HG02759 (cell line): Measurements from ENCODE around the gene TSPEAR.

Experiments used
- ATAC-seq: cut with Tn5 transposase; IDR thresholded peaks from one replicate; pipeline ENCODE4 v1.9.1; 2021; ENCODE audit warnings: mild to moderate bottlenecking, moderate library complexity; ENCODE audit not compliant: unreplicated experiment

Gene TSPEAR

DNA sequence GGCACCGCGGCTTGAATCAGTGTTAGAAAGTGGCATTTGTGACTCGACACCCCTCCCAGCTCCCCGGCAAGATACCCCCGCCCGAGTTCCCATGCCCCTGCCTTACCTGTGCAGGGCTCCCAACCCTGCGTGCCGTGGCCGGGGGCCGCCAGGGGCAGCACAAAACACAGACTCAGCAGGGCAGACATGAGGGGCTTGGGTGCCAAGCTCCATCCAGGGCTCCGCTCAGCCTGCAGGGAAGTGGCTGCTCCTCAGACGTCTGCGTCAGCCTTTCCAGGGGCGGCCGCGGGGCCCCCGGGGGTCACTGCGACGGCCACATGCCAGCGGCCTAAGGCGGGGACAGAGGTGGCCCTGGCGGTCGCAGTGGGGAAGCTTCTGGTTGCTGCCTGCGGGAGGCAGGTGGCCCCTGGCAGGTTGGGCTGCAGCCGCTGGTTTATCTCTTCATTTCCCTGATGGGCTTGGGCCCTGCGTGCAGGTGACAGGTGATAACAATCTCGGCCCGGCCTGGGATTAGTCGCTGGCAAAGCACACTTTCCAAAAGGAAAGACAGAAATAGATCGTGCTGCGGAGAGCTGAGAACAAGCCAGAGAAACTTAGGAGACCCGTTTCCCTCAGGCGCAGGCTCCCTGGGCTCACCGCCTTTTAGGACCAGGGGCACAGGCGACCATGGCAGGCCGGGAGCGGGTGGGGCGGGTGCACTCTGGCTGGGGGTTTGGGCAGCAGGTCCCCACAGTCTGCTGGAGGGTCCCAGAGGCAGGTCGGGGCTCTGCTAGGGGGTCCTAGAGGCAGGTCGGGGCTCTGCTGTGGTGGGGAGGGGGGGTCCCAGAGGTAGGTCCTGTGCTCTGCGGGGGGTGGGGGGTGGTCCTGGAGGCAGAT lies at the start of gene TSPEAR:
TSS of gene TSPEAR (minus strand) at position 246 of the 876 bp plus-strand sequence. CDS start at position 188, 58 bp downstream.
- no peak for ATAC-seq

DNA sequence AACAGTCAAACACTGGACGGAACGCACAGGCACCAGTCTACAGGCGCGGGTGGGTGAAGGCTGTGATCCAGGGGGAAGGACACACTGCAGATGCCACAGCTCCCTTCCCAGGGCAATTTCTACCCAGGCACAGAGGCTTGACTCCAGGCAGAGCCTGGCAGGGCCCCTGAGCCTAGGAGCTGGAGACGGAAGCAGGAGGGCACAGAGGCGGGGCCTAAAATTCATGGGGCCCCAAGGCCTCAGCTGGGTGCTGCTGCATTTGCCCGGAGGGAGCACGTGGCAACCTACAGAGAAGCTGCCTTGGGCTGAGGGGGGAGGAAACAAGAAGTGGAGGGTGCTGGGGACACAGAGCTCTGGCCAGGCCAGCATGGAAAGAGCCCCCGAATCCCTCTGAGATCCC lies 49.0 kb upstream of the TSPEAR start:
- ATAC-seq = no peak

- no peak for ATAC-seq
These were observed 48.4 kb upstream of the TSPEAR start for GRCh38 chr21:44759628-44760285.

DNA sequence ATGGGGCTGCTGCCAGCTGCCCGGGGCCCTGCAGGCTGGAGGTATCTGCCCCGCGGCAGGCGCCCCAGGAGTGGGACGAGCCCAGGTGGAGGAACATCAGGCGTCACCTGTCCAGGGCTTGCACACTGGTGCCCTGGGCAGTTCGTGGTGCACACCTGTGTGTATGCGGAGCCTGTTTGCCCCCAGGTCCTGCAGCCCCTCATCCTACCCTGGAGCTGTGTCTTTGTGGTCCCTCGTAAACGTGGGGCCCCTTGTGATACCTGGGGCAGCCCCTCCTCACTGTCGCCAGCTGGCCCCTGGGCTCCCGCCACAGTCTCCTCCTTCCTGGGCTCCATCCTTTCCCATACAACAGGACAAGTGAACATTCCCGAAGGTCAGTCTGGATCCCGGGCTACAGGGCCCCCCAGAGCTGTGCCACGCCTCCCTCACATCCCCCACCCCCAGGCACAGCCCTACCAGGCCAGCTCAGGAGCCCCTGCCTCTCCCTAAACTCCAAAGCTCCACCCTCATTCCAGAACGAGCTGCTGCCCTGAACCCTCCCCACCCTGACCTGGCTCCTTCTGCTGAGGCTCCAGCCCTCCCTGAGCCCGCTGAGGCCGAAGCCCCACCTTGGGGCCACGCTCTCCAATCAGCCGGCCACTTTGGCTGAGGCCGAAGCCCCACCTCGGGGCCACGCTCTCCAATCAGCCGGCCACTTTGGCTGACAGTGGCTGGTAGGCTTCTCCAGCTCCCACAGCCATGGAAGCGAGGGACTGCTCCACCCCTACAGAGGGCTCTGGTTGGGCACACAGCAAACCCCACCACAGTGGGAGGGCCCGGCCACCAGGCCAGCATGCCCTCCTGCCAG lies 47.6 kb upstream of the TSPEAR start:
- no peak for ATAC-seq

DNA sequence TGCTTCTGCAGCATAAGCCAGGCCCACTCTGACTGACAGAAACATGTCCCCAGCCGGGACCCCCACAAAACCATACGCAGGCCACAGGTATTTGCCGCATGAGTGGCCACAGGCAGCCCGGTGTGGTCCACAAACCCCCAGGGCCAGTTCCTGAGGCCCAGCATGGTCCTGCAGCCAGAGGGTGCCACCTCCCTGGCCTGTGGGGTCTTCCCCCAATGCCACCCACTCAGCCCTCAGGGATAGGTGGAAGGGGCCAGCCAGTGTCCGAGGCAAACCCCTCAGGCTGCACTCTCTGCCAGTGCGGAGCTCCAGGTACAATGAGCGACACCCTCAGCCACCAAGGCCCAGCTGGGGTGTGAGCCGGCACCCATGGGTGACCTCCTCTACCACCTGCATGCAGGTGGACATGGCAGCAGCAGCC lies 46.8 kb upstream of the TSPEAR start:
- ATAC-seq = no peak

- ATAC-seq = no peak
These were observed 46.4 kb upstream of the TSPEAR start for GRCh38 chr21:44757731-44758130.

DNA sequence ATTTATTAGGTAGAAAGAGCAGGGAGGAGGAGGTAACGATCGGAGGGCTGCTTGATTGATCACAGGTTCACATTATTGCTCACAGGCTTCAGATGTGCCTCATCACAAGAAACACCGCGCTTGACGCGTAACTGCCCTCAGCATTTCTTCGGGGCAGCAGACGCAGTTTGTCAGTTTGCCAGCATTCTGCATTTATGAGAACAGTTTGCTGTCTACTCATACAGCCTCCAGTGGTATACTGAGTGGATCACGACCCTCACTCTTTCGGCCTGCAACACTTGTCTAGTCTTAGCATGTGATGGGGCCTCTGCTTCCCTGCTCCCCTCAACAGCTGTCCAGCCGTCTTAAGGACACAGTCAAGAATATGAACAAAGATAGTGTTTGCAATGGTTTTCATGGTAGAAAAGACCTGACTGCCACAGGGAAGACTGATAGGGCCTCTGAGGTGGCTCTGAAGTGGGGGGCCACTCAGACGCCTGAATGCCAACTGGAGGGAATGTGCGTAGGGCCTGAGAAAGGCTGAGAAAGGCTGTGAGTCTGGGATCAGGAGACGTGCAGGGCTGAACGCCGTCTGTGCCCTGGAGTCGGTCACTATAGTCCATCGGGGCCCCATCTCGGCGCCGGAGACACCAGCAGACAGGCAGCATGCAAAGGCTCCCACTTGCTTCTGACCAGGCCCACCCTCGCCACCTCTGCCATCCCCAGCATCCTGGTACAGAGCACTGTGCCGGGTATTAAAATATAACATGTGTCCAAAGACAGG lies 45.2 kb upstream of the TSPEAR start:
- ATAC-seq = no peak

DNA sequence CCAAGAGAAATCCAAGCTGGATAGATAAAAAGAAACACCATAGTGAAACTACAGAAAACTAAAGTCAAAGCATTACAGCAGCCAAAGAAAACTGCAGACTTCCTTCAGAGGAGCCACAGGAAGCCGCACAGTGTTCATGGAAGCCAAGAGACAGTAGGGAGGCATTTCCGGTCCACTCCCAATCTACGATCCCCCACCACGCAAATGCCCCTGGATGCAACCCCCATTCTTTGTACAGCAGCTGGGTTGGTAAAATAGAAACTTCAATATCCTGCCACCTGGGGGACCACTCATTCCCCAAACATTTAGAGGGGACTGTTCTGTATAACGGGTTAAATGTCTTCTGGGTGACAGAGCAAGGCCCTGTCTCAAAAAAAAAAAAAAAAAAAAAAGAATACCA lies 43.9 kb upstream of the TSPEAR start:
- ATAC-seq = no peak

DNA sequence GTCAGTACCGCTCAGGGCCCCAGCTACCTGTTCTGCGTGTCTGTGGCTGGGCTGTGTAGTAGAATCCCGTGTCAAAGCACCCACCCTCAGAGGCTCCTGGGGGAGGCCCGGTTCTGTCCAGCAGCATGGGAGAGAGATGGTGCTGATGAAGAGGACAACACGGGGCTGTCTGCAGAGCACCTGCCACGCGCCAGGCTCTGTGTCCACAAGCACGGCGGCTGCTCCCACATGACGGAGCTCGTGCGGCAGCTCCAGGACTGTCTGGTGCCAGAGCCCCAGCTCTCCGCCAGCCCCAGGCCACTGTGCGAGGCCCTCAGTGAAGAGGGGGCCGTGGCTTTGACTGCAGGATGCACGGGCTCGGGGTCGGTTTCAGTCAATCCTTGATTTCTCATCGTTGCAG lies 42.0 kb upstream of the TSPEAR start:
- ATAC-seq = no peak

- ATAC-seq = no peak
These were observed 41.4 kb upstream of the TSPEAR start for GRCh38 chr21:44752671-44753235.

- no peak for ATAC-seq
These were observed 40.6 kb upstream of the TSPEAR start for GRCh38 chr21:44751799-44752636.

DNA sequence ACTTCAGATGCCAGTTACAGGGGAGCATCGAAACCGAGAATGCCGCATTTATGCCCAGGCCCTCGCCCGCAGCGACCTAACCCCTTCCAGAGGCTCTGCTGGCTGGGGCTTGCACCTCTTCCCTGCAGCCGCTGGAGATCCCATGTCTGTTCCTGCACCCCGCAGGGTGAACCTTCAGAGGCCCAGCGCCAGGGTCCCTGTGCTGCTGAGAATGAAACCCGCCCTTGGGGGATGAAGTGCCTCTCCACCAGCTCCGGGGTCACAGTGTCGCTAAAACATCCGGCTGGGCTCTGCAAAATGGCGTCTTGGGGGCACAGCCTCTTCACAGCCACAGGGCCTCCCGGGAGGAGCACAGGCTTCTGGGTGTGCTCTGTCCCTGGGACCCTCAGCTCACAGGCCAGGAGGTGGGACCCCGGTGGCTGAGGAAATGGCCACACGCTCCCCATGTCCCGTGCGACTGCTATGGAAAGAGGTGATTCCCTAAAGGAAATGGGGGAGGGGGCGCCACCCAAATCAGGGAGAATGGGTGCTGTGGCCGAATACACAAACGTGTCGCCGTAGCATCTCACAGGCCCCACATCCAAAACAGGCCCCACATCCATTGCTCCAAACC lies 39.9 kb upstream of the TSPEAR start:
- ATAC-seq = no peak

DNA sequence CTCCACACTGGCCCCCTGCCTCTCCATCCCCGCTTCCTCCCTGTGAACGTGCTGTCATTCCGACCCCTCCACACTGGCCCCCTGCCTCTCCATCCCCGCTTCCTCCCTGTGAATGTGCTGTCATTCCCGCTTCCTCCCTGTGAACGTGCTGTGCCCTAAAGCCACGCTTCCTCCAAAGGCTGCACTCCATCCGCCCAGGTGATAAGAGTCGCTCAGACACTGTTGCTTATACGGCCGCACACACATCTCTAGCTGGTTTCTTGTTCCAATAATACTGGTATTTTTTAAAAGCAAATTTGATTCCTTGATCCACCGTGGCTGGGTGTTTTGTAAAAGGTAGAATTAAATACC lies 39.3 kb upstream of the TSPEAR start:
- no peak for ATAC-seq

- ATAC-seq = no peak
These were observed 38.6 kb upstream of the TSPEAR start for GRCh38 chr21:44749759-44750674.

- ATAC-seq = no peak
These were observed 37.9 kb upstream of the TSPEAR start for GRCh38 chr21:44749116-44749758.

GRCh38 chr21:44748621-44749020 lies 37.2 kb upstream of the TSPEAR start:
- no peak for ATAC-seq

GRCh38 chr21:44742418-44743153 lies 31.2 kb upstream of the TSPEAR start:
- no peak for ATAC-seq
